GM12878 (cell line): ENCODE results near the gene SORT1. TPM values are rescaled to one million over a fixed set of nuclear protein-coding genes. Genes with fewer than 3 reads are reported as not detected.

Experiments
- ATAC-seq: fragments of 200-7000 bp; cut with Tn5 transposase; 3 replicates; pipeline ENCODE4 v1.9.1; 2020; ENCODE audit warnings: mild to moderate bottlenecking, moderate library complexity
- BruUV-seq: library from RNA; stranded (reverse); fragments of 400-500 nt; replicated peaks from 2 replicates; lab custom pipeline; 2021; lab: Mats Ljungman, UMichigan
- CTCF ChIA-PET: fragments of 300-600 bp; sonication (Branson Sonifier 250); formaldehyde crosslinking; extraction: SDS; loops from one replicate; lab custom pipeline; 2021; ENCODE audit warnings: inconsistent platforms; lab: Yijun Ruan, JAX
- POLR2A ChIA-PET: fragments of 350-600 bp; formaldehyde crosslinking; extraction: SDS; loops from one replicate; lab custom pipeline; 2021; ENCODE audit warnings: inconsistent platforms; lab: Charles Lee
- RAD21 ChIA-PET: fragments of 300-600 bp; sonication (Branson Sonifier 250); formaldehyde crosslinking; loops from one replicate; lab custom pipeline; 2023; ENCODE audit warnings: antibody characterized with exemption; ENCODE audit not compliant: unreplicated experiment; lab: Charles Lee
- SMC1A ChIA-PET: fragments of 300-600 bp; sonication (Branson Sonifier 250); formaldehyde crosslinking; loops from one replicate; lab custom pipeline; 2023; ENCODE audit not compliant: unreplicated experiment, uncharacterized antibody; lab: Charles Lee
- DNase-seq: peaks from one replicate; pipeline ENCODE4 v3.0.0-alpha.2; 2011; ENCODE audit warnings: low read depth, low spot score
- FAIRE-seq: peaks from 3 replicates; lab custom pipeline; 2011; peaks lifted over from hg19 to GRCh38; lab: Jason Lieb, UNC
- H2AFZ ChIP-seq: 2 replicates; pipeline ENCODE4 v1.6.0; 2011; ENCODE audit warnings: low read depth, low read length, control low read depth; ENCODE audit not compliant: control insufficient read depth
- H3K27ac ChIP-seq: 2 replicates; pipeline ENCODE4 v1.5.1; 2011; ENCODE audit warnings: control low read depth; ENCODE audit not compliant: control insufficient read depth, insufficient read depth
- H3K27me3 ChIP-seq, 2 experiments: replicated peaks in 1 of 2; 2 replicates each; pipeline versions ENCODE4 v1.6.0 to v1.6.1; 2011; ENCODE audit warnings: low read length in 1 of 2; ENCODE audit not compliant: control insufficient read depth in 2 of 2, insufficient read depth in 2 of 2
- H3K36me3 ChIP-seq, 2 experiments: 2 replicates each; pipeline ENCODE4 v1.5.1; 2011; ENCODE audit warnings: low read length in 1 of 2; ENCODE audit not compliant: control insufficient read depth in 2 of 2, insufficient read depth in 2 of 2
- H3K4me1 ChIP-seq: 2 replicates; pipeline ENCODE4 v1.6.1; 2011; ENCODE audit warnings: mild to moderate bottlenecking, low read length, moderate library complexity, mixed read lengths; ENCODE audit not compliant: control insufficient read depth, insufficient read depth
- H3K4me2 ChIP-seq: 2 replicates; pipeline ENCODE4 v1.6.0; 2011; ENCODE audit warnings: control low read depth; ENCODE audit not compliant: control insufficient read depth, insufficient read depth
- H3K4me3 ChIP-seq: fragments of 200-600 bp; sonication (generic); 2 replicates; pipeline ENCODE4 v1.5.1; 2016
- H3K79me2 ChIP-seq: 2 replicates; pipeline ENCODE4 v1.6.0; 2011; ENCODE audit warnings: low read length; ENCODE audit not compliant: control insufficient read depth, insufficient read depth
- H3K9ac ChIP-seq: 2 replicates; pipeline ENCODE4 v1.8.0; 2011; ENCODE audit warnings: low read length, control low read depth, mixed read lengths; ENCODE audit not compliant: control insufficient read depth, insufficient read depth
- H3K9me3 ChIP-seq: replicated peaks from 3 replicates; pipeline ENCODE4 v1.5.1; 2011; ENCODE audit warnings: mild to moderate bottlenecking, low read length; ENCODE audit not compliant: control insufficient read depth, insufficient read depth
- H4K20me1 ChIP-seq: 2 replicates; pipeline ENCODE4 v1.6.0; 2011; ENCODE audit not compliant: control insufficient read depth, insufficient read depth
- ATF7 ChIP-seq: fragments of 450-650 bp; IDR thresholded peaks from 2 replicates; pipeline ENCODE4 v1.6.1; 2016; ENCODE audit warnings: low read depth, mild to moderate bottlenecking
- CEBPB ChIP-seq, 2 experiments: fragments of 150-350 bp in 1 of 2; IDR thresholded peaks; 2 replicates each; pipeline ENCODE4 v1.6.1; 2012 to 2014; ENCODE audit warnings: low read depth in 2 of 2, low read length in 2 of 2, borderline replicate concordance in 1 of 2, inconsistent platforms in 1 of 2
- EED ChIP-seq: sonication (generic); IDR thresholded peaks from 2 replicates; pipeline ENCODE4 v1.6.1; 2016; ENCODE audit warnings: antibody characterized with exemption, low read depth
- EGR1 ChIP-seq, 2 experiments: IDR thresholded peaks; 1 replicate in 1 of 2; 2 replicates in 1 of 2; pipeline ENCODE4 v1.6.1; 2011 to 2012; ENCODE audit warnings: low read depth in 2 of 2, low read length in 2 of 2, borderline replicate concordance in 1 of 2, mild to moderate bottlenecking in 1 of 2, moderate library complexity in 1 of 2
- HDAC6 ChIP-seq: fragments of 200-600 bp; sonication (generic); IDR thresholded peaks from one replicate; pipeline ENCODE4 v1.8.0; 2017; ENCODE audit warnings: antibody characterized with exemption; ENCODE audit not compliant: unreplicated experiment
- JUNB ChIP-seq: IDR thresholded peaks from 2 replicates; pipeline ENCODE4 v1.6.1; 2016; ENCODE audit warnings: antibody characterized with exemption, mild to moderate bottlenecking
- KDM1A ChIP-seq: fragments of 200-600 bp; sonication (generic); IDR thresholded peaks from 2 replicates; pipeline ENCODE4 v1.6.1; 2016; ENCODE audit warnings: borderline replicate concordance
- MEF2B ChIP-seq: fragments of 450-650 bp; IDR thresholded peaks from 2 replicates; pipeline ENCODE4 v1.6.1; 2018; ENCODE audit warnings: mild to moderate bottlenecking, moderate library complexity; ENCODE audit not compliant: partially characterized antibody, poor library complexity, severe bottlenecking
- MXI1 ChIP-seq: fragments of 150-350 bp; IDR thresholded peaks from 2 replicates; pipeline ENCODE4 v1.6.1; 2011; ENCODE audit warnings: low read depth, mild to moderate bottlenecking, inconsistent platforms, low read length, improper control_type of control experiment
- RFX5 ChIP-seq: IDR thresholded peaks from 2 replicates; pipeline ENCODE4 v1.6.1; 2011; ENCODE audit warnings: low read depth, low read length, improper control_type of control experiment
- SIN3A ChIP-seq: IDR thresholded peaks from 2 replicates; pipeline ENCODE4 v1.6.1; 2012; ENCODE audit warnings: low read depth, low read length, improper control_type of control experiment
- SIX5 ChIP-seq: IDR thresholded peaks from 2 replicates; pipeline ENCODE4 v1.6.1; 2011; ENCODE audit warnings: mild to moderate bottlenecking, low read depth, low read length, moderate library complexity; ENCODE audit not compliant: severe bottlenecking
- TARDBP ChIP-seq: IDR thresholded peaks from 2 replicates; pipeline ENCODE4 v1.6.1; 2016; ENCODE audit warnings: borderline replicate concordance
- YBX1 ChIP-seq: fragments of 450-650 bp; IDR thresholded peaks from 2 replicates; pipeline ENCODE4 v1.6.1; 2016; ENCODE audit warnings: antibody characterized with exemption
- WGBS: methylation state at CpG from one replicate; pipeline ENCODE4 v1.1.6; 2016; ENCODE audit warnings: low lambda C conversion rate; ENCODE audit not compliant: insufficient replicate concordance, insufficient coverage; ENCODE audit errors: missing lambda C conversion rate; 5-methylcytosine and 5-hydroxymethylcytosine counted together
- in situ Hi-C: fragments of 300-500 bp; cut with MboI; formaldehyde crosslinking; loops from 9 replicates; pipeline ENCODE4 v1.14.3; 2018; ENCODE audit warnings: mixed read lengths
- intact Hi-C: fragments of 100-400 bp; cut with micrococcal nuclease; formaldehyde crosslinking; loops from one replicate; pipeline ENCODE4 v1.14.2; 2022; ENCODE audit not compliant: unreplicated experiment
- polyA plus RNA-seq, 11 experiments: library from polyadenylated mRNA; depleted of rRNA in 4 of 11; unstranded in 6 of 11; stranded (reverse) in 5 of 11; fragments of >200 nt; fragmentation: Nextera tagmentation in 4 of 11; fragmentation: Illumina TruSeq in 1 of 11; extraction: Ambion mirVana in 4 of 11; extraction: Trizol in 1 of 11; gene quantifications; 1 replicate in 1 of 11; 2 replicates in 10 of 11; pipeline versions ENCODE4 v1.2.1 to v1.2.3, GENCODE V29; 2011 to 2016; ENCODE audit warnings: inconsistent platforms in 2 of 11, missing spikeins in 2 of 11, low read depth in 1 of 11
- total RNA-seq, 4 experiments: library from RNA; depleted of rRNA in 3 of 4; stranded (reverse); fragments of >200 nt in 3 of 4; fragmentation: Illumina TruSeq in 1 of 4; extraction: Trizol in 1 of 4; gene quantifications; 2 replicates each; pipeline versions ENCODE4 v1.2.1 to v1.2.3, GENCODE V29; 2013 to 2021
- TF ChIP-seq, protein P1 (sequence below): IDR thresholded peaks from 2 replicates; pipeline ENCODE4 v1.6.1; 2011; ENCODE audit warnings: borderline replicate concordance, low read depth, mild to moderate bottlenecking, moderate library complexity, mixed read lengths, low read length; ENCODE audit not compliant: insufficient read depth; ENCODE audit errors: extremely low read length
- TF ChIP-seq, protein P2 (sequence below): fragments of 450-650 bp; IDR thresholded peaks from 2 replicates; pipeline ENCODE4 v1.6.1; 2017; ENCODE audit warnings: mild to moderate bottlenecking, moderate library complexity
- TF ChIP-seq, protein P3 (sequence below): IDR thresholded peaks from 2 replicates; pipeline ENCODE4 v1.6.1; 2012; ENCODE audit warnings: low read length, inconsistent platforms
- TF ChIP-seq, protein P4 (sequence below): IDR thresholded peaks from 2 replicates; pipeline ENCODE4 v1.6.1; 2012; ENCODE audit warnings: low read depth, low read length, improper control_type of control experiment

The SORT1 gene
- total and polyA plus RNA-seq, 10 of the 15 experiments (the other 5 are each of a cell fraction or from before 2014, with no cell fraction given) = 0.06 to 1.9 (median 0.33) TPM; not detected in 1

- no peaks in the 10 kb centered on the region for H3K79me2 ChIP-seq
- no peaks in the 10 kb centered on the region for H3K36me3 ChIP-seq
- ChIA-PET RAD21 (no interaction called here), CTCF (interaction anchor here (0.8 to 1.5 kb wide), 2 partner anchors 94 to 107 kb away, joined by 3 to 4 read pairs; no protein-coding TSS in a partner anchor), POLR2A (no interaction called here), SMC1A (interaction anchor here (1.3 to 1.7 kb wide), 2 partner anchors 10 to 12 kb away, joined by 3 to 4 read pairs; no protein-coding TSS in a partner anchor)
- FAIRE-seq (no peak), ATAC-seq (peak; percentile 90), DNase-seq (no peak)
- H3K9me3 ChIP-seq = peaks cover 2% of the 10 kb centered on the region; the same call in 2 of the 3 replicates
- no peak overlapping the region for H3K4me2 ChIP-seq
- BruUV-seq = no TSS peak
- intact Hi-C loops = no loop called here
- no peaks in the 10 kb centered on the region for H3K27me3 ChIP-seq
- H3K9ac ChIP-seq = no peak overlapping the region
- H3K4me3 ChIP-seq = no peak overlapping the region
- H2AFZ ChIP-seq = no peak overlapping the region
- 18% methylated on average over 3 of the region's 3 CpGs for WGBS
- no peaks in the 10 kb centered on the region for H4K20me1 ChIP-seq
- in situ Hi-C loops = no loop called here
- no peaks in the 10 kb centered on the region for H3K4me1 ChIP-seq
- no peak overlapping the region for H3K27ac ChIP-seq
- TF ChIP-seq JUNB = peak; percentile 62
- TF ChIP-seq, protein P1, sequence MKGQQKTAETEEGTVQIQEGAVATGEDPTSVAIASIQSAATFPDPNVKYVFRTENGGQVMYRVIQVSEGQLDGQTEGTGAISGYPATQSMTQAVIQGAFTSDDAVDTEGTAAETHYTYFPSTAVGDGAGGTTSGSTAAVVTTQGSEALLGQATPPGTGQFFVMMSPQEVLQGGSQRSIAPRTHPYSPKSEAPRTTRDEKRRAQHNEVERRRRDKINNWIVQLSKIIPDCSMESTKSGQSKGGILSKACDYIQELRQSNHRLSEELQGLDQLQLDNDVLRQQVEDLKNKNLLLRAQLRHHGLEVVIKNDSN = no peak
- no peak for TF ChIP-seq SIX5
- no peak for TF ChIP-seq YBX1
- no peak for TF ChIP-seq TARDBP
- no peak for TF ChIP-seq MXI1
- TF ChIP-seq SIN3A = no peak
- TF ChIP-seq RFX5 = no peak
- 0 out of 2 replicates have a peak, but pooled peaks have one; percentile 22 for TF ChIP-seq ATF7
- no peak for TF ChIP-seq EED
- no peak for TF ChIP-seq EGR1 (IDR thresholded peaks at IDR 0.05; ENCODE audit: borderline replicate concordance in 1 of 2, low read depth in 2 of 2, low read length in 2 of 2)
- TF ChIP-seq CEBPB (IDR thresholded peaks at IDR 0.05; ENCODE audit: borderline replicate concordance in 1 of 2, low read depth in 2 of 2, low read length in 2 of 2) = no peak
- TF ChIP-seq, protein P2, sequence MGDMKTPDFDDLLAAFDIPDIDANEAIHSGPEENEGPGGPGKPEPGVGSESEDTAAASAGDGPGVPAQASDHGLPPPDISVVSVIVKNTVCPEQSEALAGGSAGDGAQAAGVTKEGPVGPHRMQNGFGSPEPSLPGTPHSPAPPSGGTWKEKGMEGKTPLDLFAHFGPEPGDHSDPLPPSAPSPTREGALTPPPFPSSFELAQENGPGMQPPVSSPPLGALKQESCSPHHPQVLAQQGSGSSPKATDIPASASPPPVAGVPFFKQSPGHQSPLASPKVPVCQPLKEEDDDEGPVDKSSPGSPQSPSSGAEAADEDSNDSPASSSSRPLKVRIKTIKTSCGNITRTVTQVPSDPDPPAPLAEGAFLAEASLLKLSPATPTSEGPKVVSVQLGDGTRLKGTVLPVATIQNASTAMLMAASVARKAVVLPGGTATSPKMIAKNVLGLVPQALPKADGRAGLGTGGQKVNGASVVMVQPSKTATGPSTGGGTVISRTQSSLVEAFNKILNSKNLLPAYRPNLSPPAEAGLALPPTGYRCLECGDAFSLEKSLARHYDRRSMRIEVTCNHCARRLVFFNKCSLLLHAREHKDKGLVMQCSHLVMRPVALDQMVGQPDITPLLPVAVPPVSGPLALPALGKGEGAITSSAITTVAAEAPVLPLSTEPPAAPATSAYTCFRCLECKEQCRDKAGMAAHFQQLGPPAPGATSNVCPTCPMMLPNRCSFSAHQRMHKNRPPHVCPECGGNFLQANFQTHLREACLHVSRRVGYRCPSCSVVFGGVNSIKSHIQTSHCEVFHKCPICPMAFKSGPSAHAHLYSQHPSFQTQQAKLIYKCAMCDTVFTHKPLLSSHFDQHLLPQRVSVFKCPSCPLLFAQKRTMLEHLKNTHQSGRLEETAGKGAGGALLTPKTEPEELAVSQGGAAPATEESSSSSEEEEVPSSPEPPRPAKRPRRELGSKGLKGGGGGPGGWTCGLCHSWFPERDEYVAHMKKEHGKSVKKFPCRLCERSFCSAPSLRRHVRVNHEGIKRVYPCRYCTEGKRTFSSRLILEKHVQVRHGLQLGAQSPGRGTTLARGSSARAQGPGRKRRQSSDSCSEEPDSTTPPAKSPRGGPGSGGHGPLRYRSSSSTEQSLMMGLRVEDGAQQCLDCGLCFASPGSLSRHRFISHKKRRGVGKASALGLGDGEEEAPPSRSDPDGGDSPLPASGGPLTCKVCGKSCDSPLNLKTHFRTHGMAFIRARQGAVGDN = no peak
- no peak for TF ChIP-seq HDAC6
- TF ChIP-seq, protein P3, sequence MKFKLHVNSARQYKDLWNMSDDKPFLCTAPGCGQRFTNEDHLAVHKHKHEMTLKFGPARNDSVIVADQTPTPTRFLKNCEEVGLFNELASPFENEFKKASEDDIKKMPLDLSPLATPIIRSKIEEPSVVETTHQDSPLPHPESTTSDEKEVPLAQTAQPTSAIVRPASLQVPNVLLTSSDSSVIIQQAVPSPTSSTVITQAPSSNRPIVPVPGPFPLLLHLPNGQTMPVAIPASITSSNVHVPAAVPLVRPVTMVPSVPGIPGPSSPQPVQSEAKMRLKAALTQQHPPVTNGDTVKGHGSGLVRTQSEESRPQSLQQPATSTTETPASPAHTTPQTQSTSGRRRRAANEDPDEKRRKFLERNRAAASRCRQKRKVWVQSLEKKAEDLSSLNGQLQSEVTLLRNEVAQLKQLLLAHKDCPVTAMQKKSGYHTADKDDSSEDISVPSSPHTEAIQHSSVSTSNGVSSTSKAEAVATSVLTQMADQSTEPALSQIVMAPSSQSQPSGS = 0 out of 2 replicates have a peak, but pooled peaks have one; percentile 14
- TF ChIP-seq MEF2B = peak; percentile 44
- TF ChIP-seq, protein P4, sequence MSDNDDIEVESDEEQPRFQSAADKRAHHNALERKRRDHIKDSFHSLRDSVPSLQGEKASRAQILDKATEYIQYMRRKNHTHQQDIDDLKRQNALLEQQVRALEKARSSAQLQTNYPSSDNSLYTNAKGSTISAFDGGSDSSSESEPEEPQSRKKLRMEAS = no peak
- TF ChIP-seq KDM1A = no peak
Observed at GRCh38 chr1:109438798-109439297, 41.1 kb upstream of the SORT1 start.
